ENCODE measurements around the gene GABRB1.

Gene GABRB1

DNA sequence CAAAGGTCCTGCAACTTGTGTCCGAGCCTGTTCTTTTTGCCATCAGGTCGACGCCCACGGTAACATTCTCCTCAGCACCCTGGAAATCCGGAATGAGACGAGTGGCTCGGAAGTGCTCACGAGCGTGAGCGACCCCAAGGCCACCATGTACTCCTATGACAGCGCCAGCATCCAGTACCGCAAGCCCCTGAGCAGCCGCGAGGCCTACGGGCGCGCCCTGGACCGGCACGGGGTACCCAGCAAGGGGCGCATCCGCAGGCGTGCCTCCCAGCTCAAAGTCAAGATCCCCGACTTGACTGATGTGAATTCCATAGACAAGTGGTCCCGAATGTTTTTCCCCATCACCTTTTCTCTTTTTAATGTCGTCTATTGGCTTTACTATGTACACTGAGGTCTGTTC, 394.3 kb downstream of the GABRB1 start:
- CTCF ChIA-PET = interaction anchor here (0.7 kb wide), 1 partner anchor 508 kb away, joined by 3 read pairs; no protein-coding TSS in a partner anchor

GRCh38 chr4:47427935-47428334, 396.6 kb downstream of the GABRB1 start:
- Histone ChIP-seq H3K4me3 (ENCODE audit: low read depth, low read length) (no peak overlapping the region), H3K36me3 (ENCODE audit: control insufficient read depth in 2 of 2, insufficient read depth in 1 of 2, low read length in 2 of 2) (no peaks in the 10 kb centered on the region), H3K4me1 (ENCODE audit: control insufficient read depth, insufficient read depth, low read length) (no peaks in the 10 kb centered on the region), H3K27ac (ENCODE audit: extremely low read depth, low read depth, low read length) (no peak overlapping the region), H3K9me3 (ENCODE audit: control insufficient read depth, insufficient read depth, low read depth, low read length) (no peaks in the 10 kb centered on the region)
- CTCF ChIA-PET = no interaction called here
- POLR2A ChIA-PET = no interaction called here
- TF ChIP-seq ZNF341 (tag by site-specific recombination; IDR thresholded peaks at IDR 0.05; ENCODE audit: low read depth) (no peak), ZNF16 (tag by site-specific recombination; IDR thresholded peaks at IDR 0.05; ENCODE audit: low read depth) (no peak), IKZF3 (tag by site-specific recombination; IDR thresholded peaks at IDR 0.05) (no peak), ZNF37A (tag by site-specific recombination; IDR thresholded peaks at IDR 0.05) (no peak), ZNF621 (tag by site-specific recombination; IDR thresholded peaks at IDR 0.05) (no peak), ZNF707 (tag by site-specific recombination; IDR thresholded peaks at IDR 0.05) (no peak), ZNF837 (tag by site-specific recombination; IDR thresholded peaks at IDR 0.05) (no peak), ZNF423 (tag by site-specific recombination; IDR thresholded peaks at IDR 0.05) (no peak), ZFHX2 (tag by site-specific recombination; conservative IDR thresholded peaks at IDR 0.05) (no peak), ZNF394 (tag by site-specific recombination; IDR thresholded peaks at IDR 0.05; ENCODE audit: borderline replicate concordance) (no peak)
- TF ChIP-seq, protein P1, sequence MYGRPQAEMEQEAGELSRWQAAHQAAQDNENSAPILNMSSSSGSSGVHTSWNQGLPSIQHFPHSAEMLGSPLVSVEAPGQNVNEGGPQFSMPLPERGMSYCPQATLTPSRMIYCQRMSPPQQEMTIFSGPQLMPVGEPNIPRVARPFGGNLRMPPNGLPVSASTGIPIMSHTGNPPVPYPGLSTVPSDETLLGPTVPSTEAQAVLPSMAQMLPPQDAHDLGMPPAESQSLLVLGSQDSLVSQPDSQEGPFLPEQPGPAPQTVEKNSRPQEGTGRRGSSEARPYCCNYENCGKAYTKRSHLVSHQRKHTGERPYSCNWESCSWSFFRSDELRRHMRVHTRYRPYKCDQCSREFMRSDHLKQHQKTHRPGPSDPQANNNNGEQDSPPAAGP (tag by site-specific recombination; IDR thresholded peaks at IDR 0.05) = no peak
- TF ChIP-seq, protein P2, sequence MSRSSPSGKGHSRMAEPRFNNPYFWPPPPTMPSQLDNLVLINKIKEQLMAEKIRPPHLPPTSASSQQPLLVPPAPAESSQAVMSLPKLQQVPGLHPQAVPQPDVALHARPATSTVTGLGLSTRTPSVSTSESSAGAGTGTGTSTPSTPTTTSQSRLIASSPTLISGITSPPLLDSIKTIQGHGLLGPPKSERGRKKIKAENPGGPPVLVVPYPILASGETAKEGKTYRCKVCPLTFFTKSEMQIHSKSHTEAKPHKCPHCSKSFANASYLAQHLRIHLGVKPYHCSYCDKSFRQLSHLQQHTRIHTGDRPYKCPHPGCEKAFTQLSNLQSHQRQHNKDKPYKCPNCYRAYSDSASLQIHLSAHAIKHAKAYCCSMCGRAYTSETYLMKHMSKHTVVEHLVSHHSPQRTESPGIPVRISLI (tag by site-specific recombination; IDR thresholded peaks at IDR 0.05) = no peak
- TF ChIP-seq, protein P3, sequence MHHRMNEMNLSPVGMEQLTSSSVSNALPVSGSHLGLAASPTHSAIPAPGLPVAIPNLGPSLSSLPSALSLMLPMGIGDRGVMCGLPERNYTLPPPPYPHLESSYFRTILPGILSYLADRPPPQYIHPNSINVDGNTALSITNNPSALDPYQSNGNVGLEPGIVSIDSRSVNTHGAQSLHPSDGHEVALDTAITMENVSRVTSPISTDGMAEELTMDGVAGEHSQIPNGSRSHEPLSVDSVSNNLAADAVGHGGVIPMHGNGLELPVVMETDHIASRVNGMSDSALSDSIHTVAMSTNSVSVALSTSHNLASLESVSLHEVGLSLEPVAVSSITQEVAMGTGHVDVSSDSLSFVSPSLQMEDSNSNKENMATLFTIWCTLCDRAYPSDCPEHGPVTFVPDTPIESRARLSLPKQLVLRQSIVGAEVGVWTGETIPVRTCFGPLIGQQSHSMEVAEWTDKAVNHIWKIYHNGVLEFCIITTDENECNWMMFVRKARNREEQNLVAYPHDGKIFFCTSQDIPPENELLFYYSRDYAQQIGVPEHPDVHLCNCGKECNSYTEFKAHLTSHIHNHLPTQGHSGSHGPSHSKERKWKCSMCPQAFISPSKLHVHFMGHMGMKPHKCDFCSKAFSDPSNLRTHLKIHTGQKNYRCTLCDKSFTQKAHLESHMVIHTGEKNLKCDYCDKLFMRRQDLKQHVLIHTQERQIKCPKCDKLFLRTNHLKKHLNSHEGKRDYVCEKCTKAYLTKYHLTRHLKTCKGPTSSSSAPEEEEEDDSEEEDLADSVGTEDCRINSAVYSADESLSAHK (tag by site-specific recombination; IDR thresholded peaks at IDR 0.05) = no peak
- TF ChIP-seq, protein P4, sequence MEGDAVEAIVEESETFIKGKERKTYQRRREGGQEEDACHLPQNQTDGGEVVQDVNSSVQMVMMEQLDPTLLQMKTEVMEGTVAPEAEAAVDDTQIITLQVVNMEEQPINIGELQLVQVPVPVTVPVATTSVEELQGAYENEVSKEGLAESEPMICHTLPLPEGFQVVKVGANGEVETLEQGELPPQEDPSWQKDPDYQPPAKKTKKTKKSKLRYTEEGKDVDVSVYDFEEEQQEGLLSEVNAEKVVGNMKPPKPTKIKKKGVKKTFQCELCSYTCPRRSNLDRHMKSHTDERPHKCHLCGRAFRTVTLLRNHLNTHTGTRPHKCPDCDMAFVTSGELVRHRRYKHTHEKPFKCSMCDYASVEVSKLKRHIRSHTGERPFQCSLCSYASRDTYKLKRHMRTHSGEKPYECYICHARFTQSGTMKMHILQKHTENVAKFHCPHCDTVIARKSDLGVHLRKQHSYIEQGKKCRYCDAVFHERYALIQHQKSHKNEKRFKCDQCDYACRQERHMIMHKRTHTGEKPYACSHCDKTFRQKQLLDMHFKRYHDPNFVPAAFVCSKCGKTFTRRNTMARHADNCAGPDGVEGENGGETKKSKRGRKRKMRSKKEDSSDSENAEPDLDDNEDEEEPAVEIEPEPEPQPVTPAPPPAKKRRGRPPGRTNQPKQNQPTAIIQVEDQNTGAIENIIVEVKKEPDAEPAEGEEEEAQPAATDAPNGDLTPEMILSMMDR (tag by site-specific recombination; IDR thresholded peaks at IDR 0.05) = no peak

More for the DNA sequence above, 394.3 kb downstream of the GABRB1 start:
- TF ChIP-seq, protein P5, sequence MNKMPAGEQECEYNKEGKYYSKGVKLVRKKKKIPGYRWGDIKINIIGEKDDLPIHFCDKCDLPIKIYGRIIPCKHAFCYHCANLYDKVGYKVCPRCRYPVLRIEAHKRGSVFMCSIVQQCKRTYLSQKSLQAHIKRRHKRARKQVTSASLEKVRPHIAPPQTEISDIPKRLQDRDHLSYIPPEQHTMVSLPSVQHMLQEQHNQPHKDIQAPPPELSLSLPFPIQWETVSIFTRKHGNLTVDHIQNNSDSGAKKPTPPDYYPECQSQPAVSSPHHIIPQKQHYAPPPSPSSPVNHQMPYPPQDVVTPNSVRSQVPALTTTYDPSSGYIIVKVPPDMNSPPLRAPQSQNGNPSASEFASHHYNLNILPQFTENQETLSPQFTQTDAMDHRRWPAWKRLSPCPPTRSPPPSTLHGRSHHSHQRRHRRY (tag by site-specific recombination; IDR thresholded peaks at IDR 0.05) = no peak
- no peak for TF ChIP-seq ZNF791 (tag by site-specific recombination; IDR thresholded peaks at IDR 0.05)
- no peak for TF ChIP-seq ZNF76 (tag by site-specific recombination; IDR thresholded peaks at IDR 0.05; ENCODE audit: borderline replicate concordance, low read depth)
- TF ChIP-seq ZBTB48 (tag by site-specific recombination; IDR thresholded peaks at IDR 0.05) = no peak
- no peak for TF ChIP-seq ZNF211 (tag by site-specific recombination; IDR thresholded peaks at IDR 0.05; ENCODE audit: low read depth)
- no peak for TF ChIP-seq ZNF248 (tag by site-specific recombination; IDR thresholded peaks at IDR 0.05)
- TF ChIP-seq ZNF138 (tag by site-specific recombination; IDR thresholded peaks at IDR 0.05; ENCODE audit: borderline replicate concordance) = no peak
- TF ChIP-seq, protein P6, sequence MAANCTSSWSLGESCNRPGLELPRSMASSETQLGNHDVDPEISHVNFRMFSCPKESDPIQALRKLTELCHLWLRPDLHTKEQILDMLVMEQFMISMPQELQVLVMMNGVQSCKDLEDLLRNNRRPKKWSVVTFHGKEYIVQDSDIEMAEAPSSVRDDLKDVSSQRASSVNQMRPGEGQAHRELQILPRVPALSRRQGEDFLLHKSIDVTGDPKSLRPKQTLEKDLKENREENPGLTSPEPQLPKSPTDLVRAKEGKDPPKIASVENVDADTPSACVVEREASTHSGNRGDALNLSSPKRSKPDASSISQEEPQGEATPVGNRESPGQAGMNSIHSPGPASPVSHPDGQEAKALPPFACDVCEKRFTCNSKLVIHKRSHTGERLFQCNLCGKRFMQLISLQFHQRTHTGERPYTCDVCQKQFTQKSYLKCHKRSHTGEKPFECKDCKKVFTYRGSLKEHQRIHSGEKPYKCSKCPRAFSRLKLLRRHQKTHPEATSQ (tag by site-specific recombination; IDR thresholded peaks at IDR 0.05) = no peak
- no peak for TF ChIP-seq WT1 (tag by site-specific recombination; IDR thresholded peaks at IDR 0.05)
- no peak for TF ChIP-seq ZNF747 (tag by site-specific recombination; IDR thresholded peaks at IDR 0.05)
- TF ChIP-seq ZNF157 (tag by site-specific recombination; IDR thresholded peaks at IDR 0.05) = no peak
- no peak for TF ChIP-seq GLI2 (tag by site-specific recombination; IDR thresholded peaks at IDR 0.05; ENCODE audit: borderline replicate concordance, low read depth)
- TF ChIP-seq ZNF121 (tag by site-specific recombination; IDR thresholded peaks at IDR 0.05) = no peak
- TF ChIP-seq ZNF140 (tag by site-specific recombination; IDR thresholded peaks at IDR 0.05) = no peak
- no peak for TF ChIP-seq ZNF133 (tag by site-specific recombination; IDR thresholded peaks at IDR 0.05)
- TF ChIP-seq ZNF341 (tag by site-specific recombination; IDR thresholded peaks at IDR 0.05; ENCODE audit: low read depth) = no peak
- no peak for TF ChIP-seq ATF2 (tag by site-specific recombination; IDR thresholded peaks at IDR 0.05; ENCODE audit: low read depth)
- no peak for TF ChIP-seq ZNF132 (tag by site-specific recombination; IDR thresholded peaks at IDR 0.05; ENCODE audit: borderline replicate concordance)
- no peak for TF ChIP-seq ZNF610 (tag by site-specific recombination; IDR thresholded peaks at IDR 0.05; ENCODE audit: borderline replicate concordance)
- H3K27ac ChIP-seq (ENCODE audit: extremely low read depth, low read depth, low read length) = no peak overlapping the region
- no peak overlapping the region for H3K4me3 ChIP-seq (ENCODE audit: low read depth, low read length)
- H3K36me3 ChIP-seq (ENCODE audit: control insufficient read depth in 2 of 2, insufficient read depth in 1 of 2, low read length in 2 of 2) = no peaks in the 10 kb centered on the region
- no peaks in the 10 kb centered on the region for H3K4me1 ChIP-seq (ENCODE audit: control insufficient read depth, insufficient read depth, low read length)
- H3K9me3 ChIP-seq (ENCODE audit: control insufficient read depth, insufficient read depth, low read depth, low read length) = no peaks in the 10 kb centered on the region
- POLR2A ChIA-PET = no interaction called here
